ENCODE results near the gene MRPL58. TPM values are rescaled to one million over a fixed set of nuclear protein-coding genes. Genes with fewer than 3 reads are reported as not detected.
A peak's percentile ranks its signal among the peaks of the same experiment; 100 is the strongest.

MRPL58 gene
- total RNA-seq, 5 donors from 2014 or later (not counting 1 experiment from before 2014, with no cell fraction given) = 15.6 to 30.6 (median 26.6) TPM

DNA sequence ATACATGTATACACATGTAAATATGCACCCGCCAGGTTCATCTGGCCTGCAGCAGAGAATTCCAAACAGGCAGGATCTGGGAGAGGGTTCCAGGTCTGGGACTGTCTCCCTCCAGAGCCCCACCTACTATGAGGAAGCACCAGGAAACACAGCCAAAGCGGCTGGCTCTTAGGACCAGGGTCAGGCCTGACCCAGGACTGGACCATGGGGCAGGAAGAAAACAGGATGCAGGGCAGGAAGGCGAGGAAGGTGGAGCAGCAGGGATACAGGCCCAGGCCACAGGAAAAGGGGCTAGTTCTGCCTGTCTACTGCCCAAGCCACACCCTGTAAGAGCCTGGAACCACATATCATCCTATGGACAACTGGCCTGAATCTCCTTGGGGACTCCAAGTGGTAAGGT is 42.1 kb upstream of the MRPL58 start:
- POLR2A ChIA-PET = no interaction called here
- no peaks in the 10 kb centered on the region for H3K9me3 Mint-ChIP-seq
- H3K27ac Mint-ChIP-seq = peak overlapping the region in 1 of 2 donors; percentile 64
- ATAC-seq (replicated peaks in 1 of 4) (no peak), DNase-seq (no peak)
- peaks cover 0 to 38% of the 10 kb centered on the region in 2 experiments for H3K27me3 ChIP-seq (replicated peaks in 1 of 2; ENCODE audit: control insufficient read depth in 2 of 2, extremely low read depth in 1 of 2, insufficient read depth in 2 of 2, low read length in 1 of 2)
- no peak overlapping the region for H3K27ac ChIP-seq (ENCODE audit: low read length)
- H3K4me1 Mint-ChIP-seq = peaks cover 6 to 13% (median 8%) of the 10 kb centered on the region in 3 donors
- peaks cover 0 to 14% of the 10 kb centered on the region in 2 donors for H3K27me3 Mint-ChIP-seq
- no peak overlapping the region for H3K4me3 ChIP-seq (ENCODE audit: control insufficient read depth in 1 of 2, extremely low read depth in 1 of 2, low read length in 1 of 2)
- peak overlapping the region in 2 of 3 donors; percentile 28 to 96 for H3K4me3 Mint-ChIP-seq
- no peaks in the 10 kb centered on the region for H3K36me3 Mint-ChIP-seq
- no peaks in the 10 kb centered on the region for H3K36me3 ChIP-seq (ENCODE audit: control insufficient read depth in 2 of 2, extremely low read depth in 1 of 2, insufficient read depth in 1 of 2, low read length in 1 of 2)
- peaks cover 2 to 21% of the 10 kb centered on the region in 2 experiments for H3K4me1 ChIP-seq (ENCODE audit: control insufficient read depth in 1 of 2, extremely low read depth in 1 of 2, insufficient read depth in 2 of 2, low read length in 2 of 2)
- CTCF ChIA-PET = interaction anchor here (0.6 to 3.6 kb wide), 2 partner anchors 9 to 40 kb away, joined by 4 to 13 read pairs; no protein-coding TSS in a partner anchor
- WGBS (ENCODE audit: insufficient coverage) = 100% methylated on average over 1 of the region's 3 CpGs
- H3K9me3 ChIP-seq = no peaks in the 10 kb centered on the region

- Mint-ChIP-seq H3K4me3 (peak overlapping the region; percentile 72 to 96 (median 82)), H3K27ac (no peak overlapping the region), H3K4me1 (peaks cover 6 to 13% (median 6%) of the 10 kb centered on the region in 3 donors), H3K9me3 (no peaks in the 10 kb centered on the region), H3K36me3 (no peaks in the 10 kb centered on the region), H3K27me3 (peaks cover 0 to 17% of the 10 kb centered on the region in 2 donors)
- WGBS (ENCODE audit: insufficient coverage) = 95% methylated on average over 8 of the region's 8 CpGs
- Histone ChIP-seq H3K9me3 (no peaks in the 10 kb centered on the region), H3K36me3 (ENCODE audit: control insufficient read depth in 2 of 2, extremely low read depth in 1 of 2, insufficient read depth in 1 of 2, low read length in 1 of 2) (no peaks in the 10 kb centered on the region), H3K4me3 (ENCODE audit: control insufficient read depth in 1 of 2, extremely low read depth in 1 of 2, low read length in 1 of 2) (no peak overlapping the region), H3K4me1 (ENCODE audit: control insufficient read depth in 1 of 2, extremely low read depth in 1 of 2, insufficient read depth in 2 of 2, low read length in 2 of 2) (peaks cover 2 to 21% of the 10 kb centered on the region in 2 experiments), H3K27me3 (replicated peaks in 1 of 2; ENCODE audit: control insufficient read depth in 2 of 2, extremely low read depth in 1 of 2, insufficient read depth in 2 of 2, low read length in 1 of 2) (peaks cover 0 to 38% of the 10 kb centered on the region in 2 experiments), H3K27ac (ENCODE audit: low read length) (no peak overlapping the region)
- no peak for DNase-seq
- POLR2A ChIA-PET = interaction anchor here in 1 of 2 donors (0.5 kb wide), 1 partner anchor 405 kb away, joined by 8 read pairs; no protein-coding TSS in a partner anchor
- no peak for ATAC-seq (replicated peaks in 1 of 4)
- CTCF ChIA-PET = interaction anchor here (0.6 to 3.6 kb wide), 3 partner anchors 10 to 213 kb away, joined by 3 to 13 read pairs (median 4); no protein-coding TSS in a partner anchor
Measured at GRCh38 chr17:74971069-74971841, 41.2 kb upstream of the MRPL58 start.

DNA sequence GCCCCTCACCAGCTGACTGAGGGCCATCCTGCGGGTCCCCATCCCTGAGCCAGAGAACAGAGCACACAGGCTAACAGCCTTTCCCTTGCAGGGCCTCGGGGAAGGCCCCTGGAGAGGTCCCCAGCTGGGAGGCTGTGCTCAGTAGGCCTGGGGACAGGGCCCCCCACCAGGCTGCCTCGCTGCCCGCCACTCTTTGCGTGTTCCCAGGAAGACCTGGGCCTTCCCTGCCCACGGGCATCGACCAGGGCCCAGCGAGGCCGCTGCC is 40.7 kb upstream of the MRPL58 start:
- H3K9me3 Mint-ChIP-seq = no peaks in the 10 kb centered on the region
- peak overlapping the region; percentile 72 to 96 (median 82) for H3K4me3 Mint-ChIP-seq
- WGBS (ENCODE audit: insufficient coverage) = 73% methylated on average over 9 of the region's 9 CpGs
- Histone ChIP-seq H3K27ac (ENCODE audit: low read length) (no peak overlapping the region), H3K4me1 (ENCODE audit: control insufficient read depth in 1 of 2, extremely low read depth in 1 of 2, insufficient read depth in 2 of 2, low read length in 2 of 2) (peaks cover 2 to 21% of the 10 kb centered on the region in 2 experiments), H3K36me3 (ENCODE audit: control insufficient read depth in 2 of 2, extremely low read depth in 1 of 2, insufficient read depth in 1 of 2, low read length in 1 of 2) (no peaks in the 10 kb centered on the region), H3K4me3 (ENCODE audit: control insufficient read depth in 1 of 2, extremely low read depth in 1 of 2, low read length in 1 of 2) (peak overlapping the region in 1 of 2 donors; percentile 59), H3K9me3 (no peaks in the 10 kb centered on the region), H3K27me3 (replicated peaks in 1 of 2; ENCODE audit: control insufficient read depth in 2 of 2, extremely low read depth in 1 of 2, insufficient read depth in 2 of 2, low read length in 1 of 2) (peaks cover 0 to 39% of the 10 kb centered on the region in 2 experiments)
- POLR2A ChIA-PET = interaction anchor here in 1 of 2 donors (0.5 kb wide), 1 partner anchor 404 kb away, joined by 8 read pairs; no protein-coding TSS in a partner anchor
- H3K36me3 Mint-ChIP-seq = no peaks in the 10 kb centered on the region
- DNase-seq (no peak), ATAC-seq (replicated peaks in 1 of 4) (no peak)
- CTCF ChIA-PET = interaction anchor here (0.6 to 3.6 kb wide), 3 partner anchors 10 to 212 kb away, joined by 3 to 13 read pairs (median 4); no protein-coding TSS in a partner anchor
- peaks cover 0 to 19% of the 10 kb centered on the region in 2 donors for H3K27me3 Mint-ChIP-seq
- peaks cover 6 to 13% (median 6%) of the 10 kb centered on the region in 3 donors for H3K4me1 Mint-ChIP-seq
- H3K27ac Mint-ChIP-seq = no peak overlapping the region

- H3K27me3 Mint-ChIP-seq = peaks cover 0 to 19% of the 10 kb centered on the region in 2 donors
- H3K27ac Mint-ChIP-seq = peak within 1 kb of the TSS; percentile 24 to 61
- Histone ChIP-seq H3K4me1 (ENCODE audit: control insufficient read depth in 1 of 2, extremely low read depth in 1 of 2, insufficient read depth in 2 of 2, low read length in 2 of 2) (peaks cover 2 to 21% of the 10 kb centered on the region in 2 experiments), H3K36me3 (ENCODE audit: control insufficient read depth in 2 of 2, extremely low read depth in 1 of 2, insufficient read depth in 1 of 2, low read length in 1 of 2) (no peaks in the 10 kb centered on the region), H3K4me3 (ENCODE audit: control insufficient read depth in 1 of 2, extremely low read depth in 1 of 2, low read length in 1 of 2) (peak within 1 kb of the TSS; percentile 53 to 59), H3K27ac (ENCODE audit: low read length) (no peak within 1 kb of the TSS), H3K27me3 (replicated peaks in 1 of 2; ENCODE audit: control insufficient read depth in 2 of 2, extremely low read depth in 1 of 2, insufficient read depth in 2 of 2, low read length in 1 of 2) (peaks cover 0 to 41% of the 10 kb centered on the region in 2 experiments), H3K9me3 (no peaks in the 10 kb centered on the region)
- ChIA-PET CTCF (interaction anchor here (0.6 to 3.6 kb wide), 7 partner anchors 11 to 106 kb away, joined by 3 to 13 read pairs (median 3); partner anchors contain the start of gene CDR2L (in 1 of the 2)), POLR2A (no interaction called here)
- no peaks in the 10 kb centered on the region for H3K9me3 Mint-ChIP-seq
- H3K4me3 Mint-ChIP-seq = peak within 1 kb of the TSS; percentile 80 to 96 (median 82)
- ATAC-seq (replicated peaks in 1 of 4) (peak; percentile 90 to 93 (median 92)), DNase-seq (peak; percentile 56 to 88 (median 74))
- H3K4me1 Mint-ChIP-seq = peaks cover 6 to 13% (median 6%) of the 10 kb centered on the region in 3 donors
- WGBS (ENCODE audit: insufficient coverage) = 6% methylated on average over 90 of the region's 95 CpGs
- H3K36me3 Mint-ChIP-seq = no peaks in the 10 kb centered on the region
Measured at GRCh38 chr17:74972107-74972972, 40.1 kb upstream of the MRPL58 start, which contains the start of gene HID1. HID1 (minus strand) TSS chr17:74972759; CDS start chr17:74972656, 103 bp downstream.

DNA sequence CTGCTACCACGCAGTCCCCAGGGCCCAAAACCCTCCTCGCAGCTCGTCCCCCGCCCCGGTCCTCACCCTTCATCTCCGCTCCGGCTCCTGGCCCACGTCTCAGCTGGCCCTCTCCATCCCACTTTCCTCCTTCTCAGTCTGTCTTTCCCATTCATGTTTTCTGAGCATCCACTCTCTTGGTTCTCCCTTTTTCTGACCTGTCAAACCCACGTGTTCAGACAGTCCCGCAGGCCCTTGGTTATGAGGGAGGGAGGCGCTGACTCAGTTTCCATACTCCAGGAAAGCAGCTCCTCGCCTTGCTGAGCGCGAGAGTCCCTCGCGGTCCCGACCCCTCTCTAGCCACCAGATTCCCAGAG is 39.5 kb upstream of the MRPL58 start:
- Mint-ChIP-seq H3K36me3 (no peaks in the 10 kb centered on the region), H3K4me3 (peak overlapping the region; percentile 80 to 96 (median 82)), H3K27ac (peak overlapping the region; percentile 24 to 61), H3K27me3 (peaks cover 0 to 19% of the 10 kb centered on the region in 2 donors), H3K9me3 (no peaks in the 10 kb centered on the region), H3K4me1 (peaks cover 6 to 13% (median 6%) of the 10 kb centered on the region in 3 donors)
- ChIA-PET POLR2A (no interaction called here), CTCF (interaction anchor here (0.5 to 3.6 kb wide), 7 partner anchors 12 to 87 kb away, joined by 3 to 13 read pairs (median 3); partner anchors contain the start of gene CDR2L (in 1 of the 2))
- no peaks in the 10 kb centered on the region for H3K9me3 ChIP-seq
- peak overlapping the region; percentile 44 to 59 for H3K4me3 ChIP-seq (ENCODE audit: control insufficient read depth in 1 of 2, extremely low read depth in 1 of 2, low read length in 1 of 2)
- no peaks in the 10 kb centered on the region for H3K36me3 ChIP-seq (ENCODE audit: control insufficient read depth in 2 of 2, extremely low read depth in 1 of 2, insufficient read depth in 1 of 2, low read length in 1 of 2)
- H3K27me3 ChIP-seq (replicated peaks in 1 of 2; ENCODE audit: control insufficient read depth in 2 of 2, extremely low read depth in 1 of 2, insufficient read depth in 2 of 2, low read length in 1 of 2) = peaks cover 0 to 43% of the 10 kb centered on the region in 2 experiments
- H3K27ac ChIP-seq (ENCODE audit: low read length) = no peak overlapping the region
- DNase-seq (no peak), ATAC-seq (replicated peaks in 1 of 4) (no peak)
- H3K4me1 ChIP-seq (ENCODE audit: control insufficient read depth in 1 of 2, extremely low read depth in 1 of 2, insufficient read depth in 2 of 2, low read length in 2 of 2) = peaks cover 2 to 21% of the 10 kb centered on the region in 2 experiments
- WGBS (ENCODE audit: insufficient coverage) = 20% methylated on average over 13 of the region's 17 CpGs

DNA sequence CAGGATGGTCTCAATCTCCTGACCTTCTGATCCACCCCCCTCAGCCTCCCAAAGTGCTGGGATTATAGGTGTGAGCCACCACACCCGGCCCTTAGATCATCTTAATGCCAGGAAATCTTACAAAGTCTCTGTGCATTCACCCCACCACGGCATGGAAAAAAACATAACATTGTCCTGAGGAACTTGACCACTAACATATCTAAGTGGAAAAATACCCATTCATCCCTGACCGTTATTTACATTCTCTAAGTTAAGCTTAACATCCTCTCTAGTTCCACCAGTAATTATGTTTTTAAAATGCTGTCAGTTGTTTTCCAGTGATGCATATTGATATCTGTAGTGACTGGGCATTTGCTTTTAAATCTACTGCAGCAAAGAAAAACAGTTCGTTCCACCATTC is 36.5 kb upstream of the MRPL58 start:
- Mint-ChIP-seq H3K27ac (no peak overlapping the region), H3K4me3 (no peak overlapping the region), H3K27me3 (peaks cover 0 to 22% of the 10 kb centered on the region in 2 donors), H3K4me1 (peaks cover 8 to 15% (median 11%) of the 10 kb centered on the region in 3 donors), H3K9me3 (no peaks in the 10 kb centered on the region), H3K36me3 (no peaks in the 10 kb centered on the region)
- H3K9me3 ChIP-seq = no peaks in the 10 kb centered on the region
- H3K4me3 ChIP-seq (ENCODE audit: control insufficient read depth in 1 of 2, extremely low read depth in 1 of 2, low read length in 1 of 2) = no peak overlapping the region
- 67% methylated on average over 1 of the region's 4 CpGs for WGBS (ENCODE audit: insufficient coverage)
- no peak for DNase-seq
- ChIA-PET CTCF (interaction anchor here in 1 of 2 donors (0.6 kb wide), 1 partner anchor 20 kb away, joined by 3 read pairs; no protein-coding TSS in a partner anchor), POLR2A (no interaction called here)
- H3K27me3 ChIP-seq (replicated peaks in 1 of 2; ENCODE audit: control insufficient read depth in 2 of 2, extremely low read depth in 1 of 2, insufficient read depth in 2 of 2, low read length in 1 of 2) = peaks cover 2 to 43% of the 10 kb centered on the region in 2 experiments
- no peak for ATAC-seq (replicated peaks in 1 of 4)
- no peak overlapping the region for H3K27ac ChIP-seq (ENCODE audit: low read length)
- H3K4me1 ChIP-seq (ENCODE audit: control insufficient read depth in 1 of 2, extremely low read depth in 1 of 2, insufficient read depth in 2 of 2, low read length in 2 of 2) = peaks cover 2 to 23% of the 10 kb centered on the region in 2 experiments
- H3K36me3 ChIP-seq (ENCODE audit: control insufficient read depth in 2 of 2, extremely low read depth in 1 of 2, insufficient read depth in 1 of 2, low read length in 1 of 2) = no peaks in the 10 kb centered on the region

All from T-cell (primary cell).